ENCODE results near the gene USP1. TPM values are rescaled to one million over a fixed set of nuclear protein-coding genes. Genes with fewer than 3 reads are reported as not detected.

Gene USP1
- total RNA-seq, 4 donors from 2014 or later, result 16.9 to 93.5 (median 41.5) TPM

DNA sequence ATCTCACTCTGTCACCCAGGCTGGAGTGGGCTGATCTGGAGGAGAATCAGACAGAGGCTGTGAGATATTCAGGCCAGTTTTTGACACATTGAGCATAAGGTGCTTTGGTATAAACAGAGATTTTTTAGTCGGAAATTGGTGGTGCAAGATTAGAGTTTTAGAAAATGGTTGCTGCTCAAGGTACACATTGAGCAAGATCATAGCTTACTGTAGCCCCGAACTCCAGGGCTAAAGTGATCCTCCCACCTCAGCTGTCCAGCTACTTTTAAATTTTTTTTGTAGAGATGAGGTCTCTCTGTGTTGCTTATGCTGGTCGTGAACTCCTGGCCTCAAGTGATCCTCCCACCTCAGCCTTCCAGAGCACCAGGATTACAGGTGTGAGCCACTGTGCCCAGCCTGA lies 43.9 kb upstream of the USP1 start:
- Histone ChIP-seq H3K4me3 (no peak overlapping the region), H3K36me3 (no peaks in the 10 kb centered on the region), H3K4me1 (no peaks in the 10 kb centered on the region), H3K9me3 (no peaks in the 10 kb centered on the region), H3K27me3 (no peaks in the 10 kb centered on the region), H3K27ac (no peak overlapping the region)
- intact Hi-C loops (cut with DNase I; ENCODE audit: low total_unique reads), result no loop called here
- no peak for TF ChIP-seq POLR2A (IDR thresholded peaks at IDR 0.05)
- TF ChIP-seq, protein P1, sequence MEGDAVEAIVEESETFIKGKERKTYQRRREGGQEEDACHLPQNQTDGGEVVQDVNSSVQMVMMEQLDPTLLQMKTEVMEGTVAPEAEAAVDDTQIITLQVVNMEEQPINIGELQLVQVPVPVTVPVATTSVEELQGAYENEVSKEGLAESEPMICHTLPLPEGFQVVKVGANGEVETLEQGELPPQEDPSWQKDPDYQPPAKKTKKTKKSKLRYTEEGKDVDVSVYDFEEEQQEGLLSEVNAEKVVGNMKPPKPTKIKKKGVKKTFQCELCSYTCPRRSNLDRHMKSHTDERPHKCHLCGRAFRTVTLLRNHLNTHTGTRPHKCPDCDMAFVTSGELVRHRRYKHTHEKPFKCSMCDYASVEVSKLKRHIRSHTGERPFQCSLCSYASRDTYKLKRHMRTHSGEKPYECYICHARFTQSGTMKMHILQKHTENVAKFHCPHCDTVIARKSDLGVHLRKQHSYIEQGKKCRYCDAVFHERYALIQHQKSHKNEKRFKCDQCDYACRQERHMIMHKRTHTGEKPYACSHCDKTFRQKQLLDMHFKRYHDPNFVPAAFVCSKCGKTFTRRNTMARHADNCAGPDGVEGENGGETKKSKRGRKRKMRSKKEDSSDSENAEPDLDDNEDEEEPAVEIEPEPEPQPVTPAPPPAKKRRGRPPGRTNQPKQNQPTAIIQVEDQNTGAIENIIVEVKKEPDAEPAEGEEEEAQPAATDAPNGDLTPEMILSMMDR (IDR thresholded peaks at IDR 0.05), result no peak
- no peak for DNase-seq

DNA sequence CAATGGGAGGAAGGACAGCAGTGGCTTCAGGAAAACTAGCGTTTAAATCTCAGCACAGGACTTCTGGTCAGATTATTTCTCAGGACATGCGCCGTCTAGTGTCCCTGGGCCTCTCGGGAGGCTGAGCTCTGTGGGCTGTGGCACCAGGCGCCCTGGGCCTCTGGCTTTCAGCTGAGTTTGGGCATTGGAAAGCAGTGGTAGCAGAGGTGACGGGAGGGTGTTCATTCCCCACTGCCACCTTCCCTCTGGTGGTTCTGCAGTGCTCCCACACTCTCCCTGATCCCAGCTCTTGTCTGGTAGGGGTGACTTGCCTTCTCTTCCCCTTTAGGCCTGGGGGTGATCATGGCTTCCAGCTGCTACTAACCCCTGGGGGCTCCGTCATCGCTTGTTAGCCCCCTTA lies 42.2 kb upstream of the USP1 start:
- TF ChIP-seq, protein P1 (IDR thresholded peaks at IDR 0.05), result no peak
- no peak for TF ChIP-seq POLR2A (IDR thresholded peaks at IDR 0.05)
- no peaks in the 10 kb centered on the region for H3K4me1 ChIP-seq
- H3K4me3 ChIP-seq, result no peak overlapping the region
- H3K9me3 ChIP-seq, result no peaks in the 10 kb centered on the region
- DNase-seq, result no peak
- no peaks in the 10 kb centered on the region for H3K27me3 ChIP-seq
- H3K27ac ChIP-seq, result no peak overlapping the region
- intact Hi-C loops (cut with DNase I; ENCODE audit: low total_unique reads), result no loop called here
- H3K36me3 ChIP-seq, result no peaks in the 10 kb centered on the region

GRCh38 chr1:62395291-62395690 lies 41.6 kb upstream of the USP1 start:
- Histone ChIP-seq H3K36me3 (no peaks in the 10 kb centered on the region), H3K27ac (no peak overlapping the region), H3K4me1 (no peaks in the 10 kb centered on the region), H3K4me3 (no peak overlapping the region), H3K9me3 (no peaks in the 10 kb centered on the region), H3K27me3 (no peaks in the 10 kb centered on the region)
- no peak for DNase-seq
- intact Hi-C loops (cut with DNase I; ENCODE audit: low total_unique reads), result no loop called here
- TF ChIP-seq, protein P1 (IDR thresholded peaks at IDR 0.05), result no peak
- no peak for TF ChIP-seq POLR2A (IDR thresholded peaks at IDR 0.05)

DNA sequence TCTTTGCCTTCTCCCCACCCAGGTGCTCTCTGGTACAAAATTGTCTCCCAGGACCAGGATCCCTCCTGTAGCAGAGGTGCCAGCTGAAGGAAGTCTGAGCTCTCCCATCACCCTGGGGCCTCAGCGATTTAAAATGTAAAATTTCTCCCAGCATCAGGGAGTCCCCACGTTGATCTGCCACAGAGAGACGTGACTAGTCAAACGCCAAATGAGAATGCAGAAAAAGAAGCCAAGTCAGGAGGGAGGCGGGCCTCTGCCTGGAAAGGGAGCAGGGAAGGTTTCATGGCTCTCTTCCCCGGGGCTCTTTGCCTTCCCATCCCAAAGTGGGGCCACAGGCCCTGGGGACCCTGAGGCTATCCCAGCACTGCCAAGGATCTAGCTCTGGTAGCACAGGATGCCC lies 40.0 kb upstream of the USP1 start:
- H3K27ac ChIP-seq, result no peak overlapping the region
- TF ChIP-seq, protein P1 (IDR thresholded peaks at IDR 0.05), result no peak
- no peak for TF ChIP-seq POLR2A (IDR thresholded peaks at IDR 0.05)
- intact Hi-C loops (cut with DNase I; ENCODE audit: low total_unique reads), result no loop called here
- H3K36me3 ChIP-seq, result no peaks in the 10 kb centered on the region
- H3K9me3 ChIP-seq, result no peaks in the 10 kb centered on the region
- no peak overlapping the region for H3K4me3 ChIP-seq
- no peaks in the 10 kb centered on the region for H3K27me3 ChIP-seq
- no peaks in the 10 kb centered on the region for H3K4me1 ChIP-seq
- no peak for DNase-seq

- H3K36me3 ChIP-seq, result no peaks in the 10 kb centered on the region
- no peaks in the 10 kb centered on the region for H3K27me3 ChIP-seq
- intact Hi-C loops (cut with DNase I; ENCODE audit: low total_unique reads), result no loop called here
- H3K4me3 ChIP-seq, result no peak overlapping the region
- no peaks in the 10 kb centered on the region for H3K4me1 ChIP-seq
- TF ChIP-seq POLR2A (IDR thresholded peaks at IDR 0.05), result no peak
- TF ChIP-seq, protein P1 (IDR thresholded peaks at IDR 0.05), result no peak
- H3K27ac ChIP-seq, result no peak overlapping the region
- H3K9me3 ChIP-seq, result no peaks in the 10 kb centered on the region
- no peak for DNase-seq
Measured at GRCh38 chr1:62397301-62397700, 39.5 kb upstream of the USP1 start.
